GM12878 (cell line): Measurements from ENCODE around the gene HSFX2.

Source experiments
- BCL3 ChIP-seq: IDR thresholded peaks from 2 replicates; pipeline ENCODE4 v1.6.1; 2011; ENCODE audit warnings: borderline replicate concordance, low read depth, mild to moderate bottlenecking, moderate library complexity, low read length; ENCODE audit not compliant: insufficient read depth, poor library complexity, severe bottlenecking
- BHLHE40 ChIP-seq, 2 experiments: fragments of 450-650 bp in 1 of 2; IDR thresholded peaks; 2 replicates each; pipeline ENCODE4 v1.6.1; 2011 to 2017; ENCODE audit warnings: low read depth in 2 of 2, borderline replicate concordance in 1 of 2, improper control_type of control experiment in 1 of 2, low read length in 1 of 2, mild to moderate bottlenecking in 1 of 2
- CTCF ChIP-seq, 3 experiments: IDR thresholded peaks in 2 of 3; conservative IDR thresholded peaks in 1 of 3; 2 replicates each; pipeline ENCODE4 v1.5.1; 2011; ENCODE audit warnings: low read depth in 3 of 3, low read length in 3 of 3, mild to moderate bottlenecking in 3 of 3, control low read depth in 2 of 3, moderate library complexity in 2 of 3, inconsistent platforms in 1 of 3, mixed read lengths in 1 of 3; ENCODE audit not compliant: control insufficient read depth in 2 of 3, insufficient read depth in 1 of 3; ENCODE audit errors: extremely low read depth in 1 of 3
- PAX8 ChIP-seq: fragments of 450-650 bp; IDR thresholded peaks from 2 replicates; pipeline ENCODE4 v1.6.1; 2017; ENCODE audit warnings: mild to moderate bottlenecking, moderate library complexity
- RAD21 ChIP-seq: IDR thresholded peaks from 2 replicates; pipeline ENCODE4 v1.6.1; 2011; ENCODE audit warnings: mild to moderate bottlenecking, low read depth, low read length, moderate library complexity; ENCODE audit not compliant: insufficient read depth
- SIN3A ChIP-seq: IDR thresholded peaks from 2 replicates; pipeline ENCODE4 v1.6.1; 2012; ENCODE audit warnings: low read depth, low read length, improper control_type of control experiment
- SPI1 ChIP-seq: IDR thresholded peaks from 2 replicates; pipeline ENCODE4 v1.6.1; 2011; ENCODE audit warnings: low read depth, mild to moderate bottlenecking, low read length, moderate library complexity, borderline replicate concordance; ENCODE audit not compliant: insufficient read depth

- TF ChIP-seq BCL3: no peak
- TF ChIP-seq CTCF (IDR thresholded peaks at IDR 0.05 in 2 of 3, conservative IDR thresholded peaks at IDR 0.05 in 1 of 3; ENCODE audit: control insufficient read depth in 2 of 3, extremely low read depth in 1 of 3, insufficient read depth in 1 of 3, low read depth in 3 of 3, low read length in 3 of 3): no peak
- peak; percentile 86 to 95 for TF ChIP-seq BHLHE40 (IDR thresholded peaks at IDR 0.05; ENCODE audit: borderline replicate concordance in 1 of 2, low read depth in 2 of 2, low read length in 1 of 2)
- no peak for TF ChIP-seq SIN3A
- no peak for TF ChIP-seq PAX8
- no peak for TF ChIP-seq SPI1
- TF ChIP-seq RAD21: no peak
Observed at GRCh38 chrX:149631234-149632165, 36.4 kb upstream of the HSFX2 start, which contains the start of gene TMEM185A.
